Measurements from ENCODE around the gene PEG3. TPM values are rescaled to one million over a fixed set of nuclear protein-coding genes. Genes with fewer than 3 reads are reported as not detected.
A peak's percentile ranks its signal among the peaks of the same experiment; 100 is the strongest.

Gene PEG3
- total RNA-seq, 1 donor from 2014 or later, result not detected

- Mint-ChIP-seq H3K9me3 (peaks cover 22% of the 10 kb centered on the region), H3K4me1 (no peaks in the 10 kb centered on the region), H3K4me3 (peak overlapping the region; percentile 16), H3K27ac (peak overlapping the region; percentile 11), H3K27me3 (peaks cover 2% of the 10 kb centered on the region), H3K36me3 (ENCODE audit: low read depth) (no peaks in the 10 kb centered on the region)
- ChIA-PET CTCF (no interaction called here), POLR2A (no interaction called here)
- intact Hi-C loops (cut with micrococcal nuclease), result no loop called here
- peak; percentile 54 for ATAC-seq (ENCODE audit: low read depth)
- DNase-seq, result no peak
- no peak for TF ChIP-seq CTCF (IDR thresholded peaks at IDR 0.05)
Observed at GRCh38 chr19:56838909-56839651, 1.4 kb downstream of the PEG3 start.

GRCh38 chr19:56838024-56838908 is 2.3 kb downstream of the PEG3 start:
- H3K4me3 Mint-ChIP-seq, result peak overlapping the region; percentile 16
- no peak overlapping the region for H3K27ac Mint-ChIP-seq
- ATAC-seq (ENCODE audit: low read depth) (no peak), DNase-seq (no peak)
- intact Hi-C loops (cut with micrococcal nuclease), result no loop called here
- no peaks in the 10 kb centered on the region for H3K4me1 Mint-ChIP-seq
- H3K36me3 Mint-ChIP-seq (ENCODE audit: low read depth), result no peaks in the 10 kb centered on the region
- peaks cover 2% of the 10 kb centered on the region for H3K27me3 Mint-ChIP-seq
- no peak for TF ChIP-seq CTCF (IDR thresholded peaks at IDR 0.05)
- POLR2A ChIA-PET, result no interaction called here
- H3K9me3 Mint-ChIP-seq, result peaks cover 22% of the 10 kb centered on the region
- CTCF ChIA-PET, result no interaction called here

GRCh38 chr19:56837492-56838023 is 3.0 kb downstream of the PEG3 start:
- ATAC-seq (ENCODE audit: low read depth) (no peak), DNase-seq (no peak)
- POLR2A ChIA-PET, result no interaction called here
- CTCF ChIA-PET, result no interaction called here
- no peaks in the 10 kb centered on the region for H3K4me1 Mint-ChIP-seq
- peaks cover 22% of the 10 kb centered on the region for H3K9me3 Mint-ChIP-seq
- intact Hi-C loops (cut with micrococcal nuclease), result no loop called here
- no peak overlapping the region for H3K27ac Mint-ChIP-seq
- no peaks in the 10 kb centered on the region for H3K36me3 Mint-ChIP-seq (ENCODE audit: low read depth)
- peaks cover 2% of the 10 kb centered on the region for H3K27me3 Mint-ChIP-seq
- no peak overlapping the region for H3K4me3 Mint-ChIP-seq
- TF ChIP-seq CTCF (IDR thresholded peaks at IDR 0.05), result no peak

- no peak for ATAC-seq (ENCODE audit: low read depth)
- POLR2A ChIA-PET, result no interaction called here
- H3K27ac Mint-ChIP-seq, result no peak overlapping the region
- TF ChIP-seq CTCF (IDR thresholded peaks at IDR 0.05), result no peak
- no peak overlapping the region for H3K4me3 Mint-ChIP-seq
- H3K9me3 Mint-ChIP-seq, result peaks cover 22% of the 10 kb centered on the region
- CTCF ChIA-PET, result no interaction called here
- H3K4me1 Mint-ChIP-seq, result no peaks in the 10 kb centered on the region
- peaks cover 2% of the 10 kb centered on the region for H3K27me3 Mint-ChIP-seq
- DNase-seq, result no peak
- intact Hi-C loops (cut with micrococcal nuclease), result no loop called here
- no peaks in the 10 kb centered on the region for H3K36me3 Mint-ChIP-seq (ENCODE audit: low read depth)
Observed at GRCh38 chr19:56837004-56837403, 3.5 kb downstream of the PEG3 start.

- ChIA-PET CTCF (no interaction called here), POLR2A (no interaction called here)
- ATAC-seq (ENCODE audit: low read depth) (no peak), DNase-seq (no peak)
- peaks cover 2% of the 10 kb centered on the region for H3K27me3 Mint-ChIP-seq
- H3K36me3 Mint-ChIP-seq (ENCODE audit: low read depth), result no peaks in the 10 kb centered on the region
- H3K4me3 Mint-ChIP-seq, result no peak overlapping the region
- TF ChIP-seq CTCF (IDR thresholded peaks at IDR 0.05), result no peak
- H3K9me3 Mint-ChIP-seq, result peaks cover 22% of the 10 kb centered on the region
- H3K27ac Mint-ChIP-seq, result no peak overlapping the region
- no peaks in the 10 kb centered on the region for H3K4me1 Mint-ChIP-seq
- intact Hi-C loops (cut with micrococcal nuclease), result no loop called here
Observed at GRCh38 chr19:56836059-56836458, 4.5 kb downstream of the PEG3 start.
